ENCODE data around the gene APC2. TPM values are rescaled to one million over a fixed set of nuclear protein-coding genes. Genes with fewer than 3 reads are reported as not detected.

Gene APC2
- total RNA-seq, 1 experiment from 2014 or later, result 1.1 TPM

DNA sequence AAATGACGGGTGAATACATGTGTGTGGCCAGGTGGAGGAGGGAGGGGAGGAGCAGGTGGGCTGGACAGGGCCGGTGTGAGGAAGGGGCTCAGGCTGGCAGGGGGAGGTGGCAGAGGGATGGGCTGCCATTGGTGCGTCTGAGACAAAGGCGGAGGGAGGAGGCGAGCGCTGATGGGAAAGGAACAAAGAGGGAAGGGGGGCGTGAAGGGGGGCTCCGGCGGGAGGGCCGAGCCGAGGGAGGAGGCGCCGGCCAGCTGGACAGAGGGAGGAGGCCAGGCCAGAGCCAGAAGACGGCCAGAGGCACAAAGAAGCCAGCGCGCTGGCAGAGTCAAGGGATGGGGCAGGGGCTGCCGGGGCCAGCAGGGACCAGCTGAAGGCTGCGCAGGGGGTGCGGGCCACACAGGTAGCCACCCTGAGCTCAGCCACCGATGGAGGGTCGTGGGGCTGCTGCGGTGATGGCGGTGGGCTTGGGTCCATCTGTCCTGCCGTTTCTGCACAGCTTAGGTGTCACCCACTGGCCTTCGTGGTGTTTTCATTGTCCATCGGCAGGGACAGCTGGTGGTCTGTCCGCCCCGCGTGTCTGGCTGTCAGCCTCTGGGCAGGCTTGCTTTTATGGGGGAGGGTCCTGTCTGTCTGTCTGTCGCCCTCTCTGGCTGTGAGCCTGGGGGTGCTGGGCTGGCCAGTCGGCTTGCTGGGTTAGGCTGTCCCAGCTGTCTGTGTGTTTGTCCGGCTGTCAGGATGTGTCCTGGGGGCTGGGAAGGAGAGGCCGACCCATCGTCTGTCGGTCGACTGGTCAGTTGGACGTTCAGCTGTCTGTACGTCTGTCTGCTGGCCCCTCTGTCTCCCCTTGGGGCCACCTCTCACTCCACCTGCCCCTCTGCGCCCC is 2.2 kb downstream of the APC2 start:
- no peak overlapping the region for H3K4me2 ChIP-seq (ENCODE audit: low read depth, low read length, poor library complexity, severe bottlenecking)
- peaks cover 11% of the 10 kb centered on the region; the same call in 1 of the 2 replicates for H4K20me1 ChIP-seq (ENCODE audit: insufficient read depth, low read depth, low read length)
- H2AFZ ChIP-seq (ENCODE audit: low read length), result no peak overlapping the region
- no peaks in the 10 kb centered on the region for H3K9me3 ChIP-seq (ENCODE audit: low read length)
- H3K9me2 ChIP-seq (replicated peaks; ENCODE audit: insufficient read depth, low read length), result no peaks in the 10 kb centered on the region
- H3K9ac ChIP-seq (ENCODE audit: low read length), result no peak overlapping the region
- no peaks in the 10 kb centered on the region for H3K79me2 ChIP-seq (ENCODE audit: low read length)
- no peaks in the 10 kb centered on the region for H3K36me3 ChIP-seq (ENCODE audit: insufficient read depth, low read length)
- 0 out of 2 replicates have a peak, but pooled peaks cover 2% of the 10 kb centered on the region for H3K27me3 ChIP-seq (ENCODE audit: low read length)
- H3K4me1 ChIP-seq (ENCODE audit: low read length), result peaks cover 17% of the 10 kb centered on the region
- no peak for DNase-seq
- no peak overlapping the region for H3K4me3 ChIP-seq (ENCODE audit: low read length)
- H3K27ac ChIP-seq (ENCODE audit: low read length), result no peak overlapping the region

GRCh38 chr19:1452802-1453524 is 3.0 kb downstream of the APC2 start:
- Histone ChIP-seq H3K9me3 (ENCODE audit: low read length) (no peaks in the 10 kb centered on the region), H3K36me3 (ENCODE audit: insufficient read depth, low read length) (no peaks in the 10 kb centered on the region), H3K4me1 (ENCODE audit: low read length) (peaks cover 17% of the 10 kb centered on the region), H4K20me1 (ENCODE audit: insufficient read depth, low read depth, low read length) (peaks cover 7% of the 10 kb centered on the region; the same call in 1 of the 2 replicates), H3K27ac (ENCODE audit: low read length) (no peak overlapping the region), H3K9me2 (replicated peaks; ENCODE audit: insufficient read depth, low read length) (no peaks in the 10 kb centered on the region), H3K79me2 (ENCODE audit: low read length) (no peaks in the 10 kb centered on the region), H3K4me3 (ENCODE audit: low read length) (no peak overlapping the region), H3K9ac (ENCODE audit: low read length) (no peak overlapping the region), H3K27me3 (ENCODE audit: low read length) (0 out of 2 replicates have a peak, but pooled peaks cover 2% of the 10 kb centered on the region), H2AFZ (ENCODE audit: low read length) (no peak overlapping the region), H3K4me2 (ENCODE audit: low read depth, low read length, poor library complexity, severe bottlenecking) (no peak overlapping the region)
- DNase-seq, result no peak

DNA sequence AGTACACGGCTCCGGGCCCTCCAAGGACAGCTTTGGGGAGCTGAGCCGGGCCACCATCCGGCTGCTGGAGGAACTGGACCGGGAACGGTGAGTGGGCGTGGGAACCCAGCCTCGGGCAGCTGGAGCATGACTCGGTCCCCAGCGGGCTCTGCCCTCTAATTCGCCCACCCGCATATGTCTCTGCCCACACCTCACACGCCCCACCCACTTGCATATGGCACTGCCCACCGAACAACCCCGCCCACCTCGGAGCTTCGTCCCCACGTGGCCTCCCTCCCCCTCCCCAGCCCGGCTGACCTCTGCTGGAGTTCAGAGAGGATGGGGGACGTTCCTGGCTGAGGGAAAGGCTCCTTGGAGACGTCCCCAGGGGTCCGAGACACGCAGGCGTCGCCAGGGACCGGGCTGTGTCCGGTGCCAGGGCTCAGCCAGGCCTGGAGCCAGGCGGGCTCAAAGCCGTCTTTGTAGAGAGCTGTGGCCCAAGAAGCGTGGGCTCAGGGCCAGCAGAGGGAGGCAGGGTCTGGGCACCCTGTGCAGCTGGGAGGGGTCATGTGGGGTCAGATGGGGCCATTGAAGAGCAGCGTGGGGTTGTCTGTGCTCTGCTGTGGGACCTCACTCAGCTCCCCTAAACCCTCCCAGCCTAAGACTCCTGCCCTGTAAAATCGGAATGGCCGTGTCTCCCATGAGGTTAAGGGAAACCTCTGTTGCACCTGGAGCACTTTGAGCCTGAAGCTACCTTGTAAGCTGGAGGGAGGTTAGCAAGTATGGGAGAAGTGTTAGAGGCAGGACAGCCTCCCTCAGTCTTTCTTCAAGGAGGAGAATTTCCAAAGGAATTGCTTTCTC is 3.8 kb downstream of the APC2 start:
- Histone ChIP-seq H3K9ac (ENCODE audit: low read length) (no peak overlapping the region), H3K27me3 (ENCODE audit: low read length) (0 out of 2 replicates have a peak, but pooled peaks cover 2% of the 10 kb centered on the region), H3K9me3 (ENCODE audit: low read length) (no peaks in the 10 kb centered on the region), H4K20me1 (ENCODE audit: insufficient read depth, low read depth, low read length) (peaks cover 7% of the 10 kb centered on the region; the same call in 1 of the 2 replicates), H3K79me2 (ENCODE audit: low read length) (no peaks in the 10 kb centered on the region), H2AFZ (ENCODE audit: low read length) (no peak overlapping the region), H3K27ac (ENCODE audit: low read length) (no peak overlapping the region), H3K36me3 (ENCODE audit: insufficient read depth, low read length) (no peaks in the 10 kb centered on the region), H3K4me2 (ENCODE audit: low read depth, low read length, poor library complexity, severe bottlenecking) (no peak overlapping the region), H3K4me3 (ENCODE audit: low read length) (no peak overlapping the region), H3K9me2 (replicated peaks; ENCODE audit: insufficient read depth, low read length) (no peaks in the 10 kb centered on the region), H3K4me1 (ENCODE audit: low read length) (peaks cover 17% of the 10 kb centered on the region)
- DNase-seq, result peak; percentile 80

GRCh38 chr19:1455002-1455335 is 5.0 kb downstream of the APC2 start:
- Histone ChIP-seq H3K4me3 (ENCODE audit: low read length) (no peak overlapping the region), H3K9ac (ENCODE audit: low read length) (no peak overlapping the region), H3K4me1 (ENCODE audit: low read length) (peaks cover 8% of the 10 kb centered on the region), H3K27ac (ENCODE audit: low read length) (no peak overlapping the region), H3K9me3 (ENCODE audit: low read length) (no peaks in the 10 kb centered on the region), H2AFZ (ENCODE audit: low read length) (no peak overlapping the region), H3K36me3 (ENCODE audit: insufficient read depth, low read length) (no peaks in the 10 kb centered on the region), H4K20me1 (ENCODE audit: insufficient read depth, low read depth, low read length) (peaks cover 7% of the 10 kb centered on the region; the same call in 1 of the 2 replicates), H3K79me2 (ENCODE audit: low read length) (no peaks in the 10 kb centered on the region), H3K27me3 (ENCODE audit: low read length) (0 out of 2 replicates have a peak, but pooled peaks cover 2% of the 10 kb centered on the region), H3K4me2 (ENCODE audit: low read depth, low read length, poor library complexity, severe bottlenecking) (peak overlapping the region; percentile 29), H3K9me2 (replicated peaks; ENCODE audit: insufficient read depth, low read length) (no peaks in the 10 kb centered on the region)
- no peak for DNase-seq

DNA sequence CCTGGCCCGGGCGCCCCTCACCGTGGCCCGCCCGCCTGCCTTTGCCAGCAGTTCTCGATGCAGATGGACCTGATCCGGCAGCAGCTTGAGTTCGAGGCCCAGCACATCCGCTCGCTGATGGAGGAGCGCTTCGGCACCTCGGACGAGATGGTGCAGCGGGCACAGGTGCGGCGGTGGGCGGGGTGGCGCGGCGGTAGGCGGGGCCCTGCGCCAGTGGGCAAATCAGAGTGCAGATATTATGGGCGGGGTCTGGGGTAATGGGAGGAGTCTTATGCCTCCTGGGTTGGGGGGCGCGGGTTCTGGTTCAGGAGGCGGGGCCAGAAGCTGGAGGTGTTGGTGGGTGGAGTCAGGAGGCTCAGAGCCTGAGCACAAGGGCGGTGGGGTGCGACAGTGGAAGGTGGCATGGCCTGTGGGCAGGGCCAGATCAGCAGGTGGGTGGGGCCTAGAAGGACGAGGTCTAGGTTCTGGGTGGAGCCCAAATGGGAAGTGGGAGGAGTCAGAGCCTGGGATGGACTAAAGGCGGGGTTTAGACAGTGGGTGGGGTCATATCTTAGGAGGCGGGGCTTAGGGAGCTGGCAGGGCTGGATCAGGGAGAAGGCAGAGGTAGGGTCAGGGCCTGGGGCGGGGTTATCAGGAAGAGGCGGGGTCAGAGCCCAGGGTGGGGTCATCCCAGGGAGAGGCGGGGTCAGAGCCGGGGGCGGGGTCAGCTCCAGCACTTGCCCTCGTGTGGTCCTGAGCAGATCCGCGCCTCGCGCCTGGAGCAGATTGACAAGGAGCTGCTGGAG is 5.6 kb downstream of the APC2 start:
- no peak overlapping the region for H3K27ac ChIP-seq (ENCODE audit: low read length)
- no peak overlapping the region for H3K4me3 ChIP-seq (ENCODE audit: low read length)
- H3K9me2 ChIP-seq (replicated peaks; ENCODE audit: insufficient read depth, low read length), result no peaks in the 10 kb centered on the region
- H3K4me2 ChIP-seq (ENCODE audit: low read depth, low read length, poor library complexity, severe bottlenecking), result peak overlapping the region; percentile 29
- DNase-seq, result peak; percentile 97
- H3K79me2 ChIP-seq (ENCODE audit: low read length), result no peaks in the 10 kb centered on the region
- H2AFZ ChIP-seq (ENCODE audit: low read length), result no peak overlapping the region
- 0 out of 2 replicates have a peak, but pooled peaks cover 1% of the 10 kb centered on the region for H3K27me3 ChIP-seq (ENCODE audit: low read length)
- H4K20me1 ChIP-seq (ENCODE audit: insufficient read depth, low read depth, low read length), result peaks cover 2% of the 10 kb centered on the region; the same call in 1 of the 2 replicates
- no peak overlapping the region for H3K9ac ChIP-seq (ENCODE audit: low read length)
- H3K36me3 ChIP-seq (ENCODE audit: insufficient read depth, low read length), result no peaks in the 10 kb centered on the region
- H3K9me3 ChIP-seq (ENCODE audit: low read length), result no peaks in the 10 kb centered on the region
- H3K4me1 ChIP-seq (ENCODE audit: low read length), result peaks cover 3% of the 10 kb centered on the region; the same call in 1 of the 2 replicates

- no peaks in the 10 kb centered on the region for H3K9me3 ChIP-seq (ENCODE audit: low read length)
- peaks cover 3% of the 10 kb centered on the region; the same call in 1 of the 2 replicates for H3K4me1 ChIP-seq (ENCODE audit: low read length)
- no peaks in the 10 kb centered on the region for H4K20me1 ChIP-seq (ENCODE audit: insufficient read depth, low read depth, low read length)
- no peaks in the 10 kb centered on the region for H3K36me3 ChIP-seq (ENCODE audit: insufficient read depth, low read length)
- H3K9me2 ChIP-seq (replicated peaks; ENCODE audit: insufficient read depth, low read length), result no peaks in the 10 kb centered on the region
- no peaks in the 10 kb centered on the region for H3K79me2 ChIP-seq (ENCODE audit: low read length)
- H2AFZ ChIP-seq (ENCODE audit: low read length), result no peak overlapping the region
- H3K27ac ChIP-seq (ENCODE audit: low read length), result no peak overlapping the region
- H3K4me2 ChIP-seq (ENCODE audit: low read depth, low read length, poor library complexity, severe bottlenecking), result no peak overlapping the region
- no peaks in the 10 kb centered on the region for H3K27me3 ChIP-seq (ENCODE audit: low read length)
- DNase-seq, result no peak
- no peak overlapping the region for H3K4me3 ChIP-seq (ENCODE audit: low read length)
- no peak overlapping the region for H3K9ac ChIP-seq (ENCODE audit: low read length)
Measured at GRCh38 chr19:1456121-1456900, 6.4 kb downstream of the APC2 start.
